SHP77 treated with DMSO at 0.1 percent for 48 hours (cell line): ENCODE results near the gene TMX4.

ENCODE experiments used
- DNase-seq: peaks from one replicate; lab custom pipeline; 2025; lab: John Stamatoyannopoulos, UW

TMX4 gene

DNA sequence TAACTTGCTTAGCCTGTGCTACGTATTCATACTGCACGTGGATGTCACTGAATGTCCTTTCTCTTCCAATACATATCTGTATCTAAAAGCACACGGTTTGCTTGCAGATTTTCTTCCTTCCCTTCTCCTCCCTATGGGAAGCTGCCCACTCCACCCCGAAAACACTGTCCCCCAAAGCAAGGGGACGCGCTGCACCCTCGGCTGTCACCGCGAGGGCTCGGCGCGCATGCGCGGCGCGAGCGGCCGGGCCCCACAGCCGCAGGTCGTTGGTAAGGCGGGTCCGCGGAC, 659 bp downstream of the TMX4 start:
- peak; percentile 90 for DNase-seq

DNA sequence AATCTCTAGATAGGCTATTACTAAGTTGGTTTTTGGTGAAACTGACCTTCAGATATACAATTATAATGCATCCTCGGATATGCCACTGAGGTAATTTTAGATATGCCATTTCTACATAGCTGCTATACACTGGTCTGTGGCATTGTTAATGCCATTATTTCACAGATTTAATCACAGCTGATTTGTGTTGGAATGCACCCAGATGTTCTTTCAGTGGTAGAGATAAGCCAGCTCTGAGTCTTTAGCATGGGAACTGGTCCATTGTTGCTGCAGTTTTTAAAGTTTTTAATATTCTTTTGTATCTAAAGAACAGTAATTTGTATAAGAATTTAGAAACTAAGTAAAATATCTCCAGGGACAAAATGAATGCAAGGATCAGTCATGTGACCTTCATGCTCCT, 6.8 kb downstream of the TMX4 start:
- no peak for DNase-seq

DNA sequence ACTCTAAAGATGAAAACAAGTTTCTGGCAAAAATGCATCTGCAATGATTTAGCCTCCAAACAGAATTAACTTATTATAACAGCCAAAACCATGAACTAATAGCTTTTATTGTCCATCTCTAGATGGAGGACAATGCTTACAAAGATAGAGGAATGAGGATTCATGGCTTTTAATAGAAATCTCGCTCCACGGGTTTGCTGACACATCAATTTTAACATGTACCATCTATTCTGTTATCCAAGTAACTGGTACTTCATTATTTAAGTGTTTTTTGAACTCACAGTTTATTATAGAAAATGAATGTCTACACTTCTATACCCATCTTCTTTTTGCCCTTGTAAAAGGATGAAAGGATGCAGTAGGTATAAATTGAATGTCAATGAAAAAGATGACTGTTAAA, 10.8 kb downstream of the TMX4 start:
- DNase-seq: no peak

DNA sequence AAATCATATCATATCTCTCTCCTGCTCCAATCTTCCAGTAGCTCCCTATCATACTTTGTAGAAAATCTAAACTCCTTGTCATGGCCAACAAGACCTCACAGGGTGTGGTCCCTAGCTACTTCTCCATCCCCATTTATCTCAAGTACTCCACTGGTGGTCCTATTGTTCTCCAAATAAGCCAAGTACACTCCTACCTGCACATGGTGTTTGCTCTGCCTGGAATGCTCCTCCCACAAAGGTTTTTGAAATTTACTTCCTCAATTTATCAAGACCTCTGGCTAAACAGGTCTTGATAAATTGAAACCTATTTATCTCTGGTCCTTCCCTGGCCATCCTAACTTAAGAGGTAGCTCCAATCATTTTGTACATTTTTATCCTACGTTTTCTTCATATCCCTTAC, 12.1 kb downstream of the TMX4 start:
- no peak for DNase-seq

DNA sequence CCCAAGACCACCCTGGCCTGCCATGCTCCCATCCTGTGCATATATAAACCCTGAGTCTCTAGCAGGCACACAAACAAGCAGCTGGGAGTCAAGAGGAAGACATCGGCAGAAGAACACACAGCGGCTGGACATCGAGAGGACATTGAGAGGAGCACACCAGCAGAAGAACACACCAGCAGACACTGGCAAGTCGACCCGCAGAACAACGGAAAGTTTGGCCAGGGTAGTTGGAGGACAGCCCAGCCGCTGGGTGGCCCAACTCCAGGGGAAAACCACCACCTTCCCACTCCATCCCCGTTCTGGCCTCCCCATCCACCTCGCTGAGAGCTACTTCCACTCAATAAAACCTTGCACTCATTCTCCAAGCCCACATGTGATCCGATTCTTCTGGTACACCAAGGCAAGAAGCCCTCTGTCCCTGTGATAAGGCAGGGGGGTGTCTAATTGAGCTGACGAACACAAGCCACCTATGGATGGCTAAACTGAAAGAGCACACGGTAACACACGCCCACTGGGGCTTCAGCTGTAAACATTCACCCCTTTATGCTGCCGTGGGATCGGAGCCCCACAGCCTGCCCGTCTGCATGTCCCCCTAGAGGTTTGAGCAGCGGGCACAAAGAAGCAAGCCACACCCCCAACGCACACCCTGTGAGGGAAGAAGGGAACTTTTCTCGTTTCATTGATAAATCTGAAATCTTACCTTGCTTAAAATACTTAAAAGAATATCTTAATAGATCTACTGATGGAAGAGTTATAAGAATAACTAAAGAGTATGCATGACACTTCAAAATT, 13.8 kb downstream of the TMX4 start:
- DNase-seq: no peak

DNA sequence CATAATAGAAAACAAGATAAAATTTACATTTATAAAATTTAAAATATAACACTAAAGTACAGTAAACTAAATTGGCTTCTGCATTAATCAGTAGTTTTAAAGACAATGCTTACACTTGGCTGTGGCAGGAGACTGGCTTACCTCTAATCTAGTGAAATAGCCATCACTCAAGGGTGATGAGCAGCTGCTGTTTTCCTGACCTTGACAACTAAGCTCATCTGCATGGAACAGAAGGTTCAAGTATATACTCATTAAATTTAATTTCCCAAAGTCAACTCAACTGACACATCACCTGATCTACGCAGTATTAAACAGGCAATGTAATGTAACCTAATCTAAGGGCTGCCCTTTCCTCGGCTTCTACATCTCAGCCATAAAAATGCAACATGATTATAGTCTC, 14.5 kb downstream of the TMX4 start:
- DNase-seq: peak; percentile 5

DNA sequence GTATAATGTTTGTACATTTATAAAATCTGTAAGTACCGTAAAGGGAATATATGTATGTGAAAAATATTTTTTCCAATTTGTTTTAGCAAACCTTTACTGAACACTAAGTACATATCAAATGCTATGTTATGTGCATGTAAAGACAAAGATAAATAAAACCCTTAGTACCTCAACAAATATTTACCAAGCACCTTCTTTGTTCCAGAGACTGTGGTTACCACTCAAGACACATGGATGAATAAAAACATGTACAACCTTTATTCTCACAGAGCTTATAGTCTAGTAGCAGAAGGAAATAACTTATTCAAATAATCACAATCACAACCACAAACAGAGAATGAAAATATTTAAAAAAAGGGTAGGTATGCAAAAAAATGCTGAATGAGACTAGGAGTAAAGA, 17.5 kb downstream of the TMX4 start:
- DNase-seq: no peak

DNA sequence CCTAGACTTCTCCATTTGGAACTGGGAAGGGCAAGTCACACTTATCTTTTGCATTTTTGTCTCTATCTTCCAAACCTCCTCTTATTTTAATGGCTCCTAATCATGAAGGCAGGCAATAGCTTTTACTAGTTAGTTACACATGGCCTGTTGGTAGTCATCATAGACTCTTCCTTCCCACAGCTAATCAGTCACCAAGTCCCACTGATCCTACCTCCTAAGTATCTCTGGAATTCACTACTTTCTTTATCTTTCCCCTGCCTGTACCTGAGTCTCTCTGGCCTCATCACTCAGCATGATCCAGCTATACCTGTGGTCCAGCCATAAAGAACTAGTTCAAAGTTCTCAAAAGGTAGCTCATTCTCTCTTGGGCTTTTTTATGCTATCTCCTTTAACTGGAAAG, 18.8 kb downstream of the TMX4 start:
- no peak for DNase-seq

DNA sequence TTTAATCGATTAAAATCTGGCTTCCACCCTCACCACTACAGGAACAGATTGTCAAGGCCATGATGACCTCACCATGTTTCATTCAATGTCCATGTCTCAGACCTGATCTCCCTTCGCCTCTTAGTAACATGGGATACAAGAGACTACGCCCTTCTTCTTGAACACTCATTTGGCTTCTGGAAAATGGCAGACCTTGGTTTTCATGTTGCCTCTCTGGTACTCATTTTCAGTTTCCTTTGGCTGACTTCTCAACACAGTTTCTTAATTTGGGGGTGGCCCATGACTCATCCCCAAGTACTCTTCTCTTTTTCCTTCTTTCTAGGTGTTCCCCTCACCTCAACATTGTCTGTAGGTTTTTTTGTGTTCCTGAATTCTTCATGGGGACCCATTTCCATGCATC, 22.7 kb downstream of the TMX4 start:
- no peak for DNase-seq

DNA sequence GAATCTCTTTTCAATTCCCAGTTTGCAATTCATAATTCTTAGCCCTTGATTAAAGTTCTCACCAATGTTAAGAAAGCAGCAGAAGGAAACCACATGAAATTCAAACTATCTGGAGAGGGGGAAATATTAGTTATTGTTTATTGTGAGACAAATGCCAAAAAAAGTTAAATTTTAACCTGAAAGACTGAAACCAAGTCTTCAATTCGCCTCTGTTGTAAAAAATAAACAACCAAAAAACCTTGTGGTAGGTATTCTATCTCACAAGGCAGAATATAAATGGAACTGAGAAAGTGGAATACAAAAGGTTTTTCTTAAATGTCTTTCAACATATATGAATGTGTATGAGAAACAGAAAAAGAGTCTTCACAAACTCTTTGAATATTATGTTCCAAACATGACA, 24.8 kb downstream of the TMX4 start:
- no peak for DNase-seq

DNA sequence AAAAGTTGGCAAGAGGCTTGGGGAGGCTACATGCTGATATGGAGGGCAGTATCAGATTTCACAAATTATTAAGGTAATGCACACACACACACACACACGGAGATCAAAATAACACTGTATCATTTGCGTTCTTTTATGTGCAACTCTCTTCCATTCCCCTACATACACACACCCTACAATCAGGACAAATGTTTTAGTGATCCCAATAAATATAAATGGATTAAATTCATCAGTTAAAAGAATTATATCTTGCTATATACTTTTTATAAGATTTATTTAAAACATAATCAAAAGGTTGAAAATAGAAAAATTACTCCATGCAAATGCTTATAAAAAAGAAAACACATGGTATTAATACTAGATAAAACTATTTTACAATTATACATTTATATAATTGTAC, 25.9 kb downstream of the TMX4 start:
- no peak for DNase-seq

DNA sequence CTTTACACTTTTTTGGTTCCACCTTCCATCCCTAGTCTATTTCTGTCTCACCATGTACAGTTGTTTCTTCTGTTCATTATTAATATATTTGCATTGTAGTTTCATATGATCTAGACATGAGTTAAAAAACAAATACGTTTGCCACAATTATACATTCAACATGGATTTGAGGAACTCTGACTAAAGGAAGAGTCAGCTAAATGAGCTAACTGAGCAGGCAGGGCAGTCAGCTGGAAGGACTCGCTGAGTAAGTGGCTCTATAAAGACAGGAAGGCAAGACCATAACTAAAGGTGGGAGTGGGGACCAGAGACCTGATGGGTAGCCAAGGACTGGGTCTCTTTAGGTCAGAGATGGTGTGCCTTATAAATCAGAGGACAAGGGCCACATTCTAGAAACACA, 26.3 kb downstream of the TMX4 start:
- DNase-seq: no peak

DNA sequence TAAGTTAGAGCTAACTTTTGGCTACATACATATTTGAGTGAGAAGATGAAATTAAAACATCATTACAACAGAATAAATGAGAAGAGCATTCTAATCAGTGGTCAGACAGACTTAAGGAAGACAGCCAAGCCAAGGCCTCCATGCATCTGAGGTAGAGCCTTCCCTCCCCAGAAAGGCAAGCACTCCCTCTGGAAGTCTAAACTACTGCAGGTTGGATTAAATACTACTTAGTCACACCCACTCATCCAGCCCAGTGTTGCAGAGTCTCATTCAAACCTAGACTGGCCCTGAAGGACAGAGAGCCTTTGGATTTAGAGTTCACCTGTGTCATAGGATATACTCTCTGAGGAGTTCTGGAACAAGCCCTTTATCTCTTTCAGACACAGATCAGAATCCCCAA, 29.2 kb downstream of the TMX4 start:
- no peak for DNase-seq

DNA sequence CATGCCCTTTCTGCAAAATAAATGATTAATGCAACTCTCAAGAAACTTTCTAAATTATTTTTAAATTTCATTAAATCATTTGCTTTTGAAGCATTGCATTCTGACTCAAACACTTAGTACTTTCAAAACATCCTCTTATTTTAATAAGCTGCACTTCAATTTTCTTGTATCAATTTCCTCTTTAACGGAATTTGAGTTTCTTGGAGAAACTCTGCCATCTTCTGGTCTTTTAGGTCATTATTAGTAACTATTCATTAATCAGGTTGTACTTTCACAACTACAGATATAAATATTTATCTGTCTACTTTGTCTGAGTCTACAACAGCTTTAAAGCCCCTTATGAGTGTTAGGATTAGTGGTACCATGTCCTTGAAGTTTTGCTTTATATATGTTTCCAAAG, 30.2 kb downstream of the TMX4 start:
- no peak for DNase-seq

DNA sequence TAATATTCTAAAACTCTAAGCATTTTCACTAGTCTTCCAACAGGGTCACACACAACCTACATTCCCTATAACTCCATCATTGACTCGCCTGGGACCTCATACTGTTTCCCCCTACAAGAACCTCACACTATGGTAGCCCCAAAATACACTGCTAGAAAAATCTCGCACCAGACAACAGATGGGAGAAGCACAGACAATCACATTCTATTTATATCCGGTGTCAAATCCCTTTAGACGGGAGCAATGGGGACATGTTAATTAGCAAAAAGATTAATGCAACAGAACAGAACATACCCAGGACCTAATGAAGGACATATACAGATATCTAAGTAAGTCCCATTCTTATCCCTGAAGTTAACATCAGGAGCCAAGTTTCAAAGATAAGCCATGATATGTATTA, 33.6 kb downstream of the TMX4 start:
- no peak for DNase-seq

DNA sequence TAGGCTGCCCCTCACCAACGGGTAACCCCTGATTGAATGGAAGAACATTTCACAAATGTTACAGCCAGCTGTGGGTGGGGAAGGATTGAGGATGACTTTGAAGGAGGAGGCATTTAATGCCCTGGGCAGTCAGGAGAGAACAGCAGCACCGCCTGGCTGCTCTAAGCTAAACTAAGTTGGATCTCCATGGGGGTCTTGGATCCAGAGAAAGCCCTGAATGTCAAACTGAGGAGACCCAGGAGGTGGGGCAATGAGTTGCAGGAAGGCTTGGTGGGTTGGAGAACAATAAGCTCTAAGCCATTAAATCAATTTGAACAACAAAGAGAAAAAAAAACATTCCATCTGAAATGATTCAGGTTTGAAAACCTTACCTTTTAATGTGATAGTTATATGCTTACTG, 35.4 kb downstream of the TMX4 start:
- DNase-seq: no peak

DNA sequence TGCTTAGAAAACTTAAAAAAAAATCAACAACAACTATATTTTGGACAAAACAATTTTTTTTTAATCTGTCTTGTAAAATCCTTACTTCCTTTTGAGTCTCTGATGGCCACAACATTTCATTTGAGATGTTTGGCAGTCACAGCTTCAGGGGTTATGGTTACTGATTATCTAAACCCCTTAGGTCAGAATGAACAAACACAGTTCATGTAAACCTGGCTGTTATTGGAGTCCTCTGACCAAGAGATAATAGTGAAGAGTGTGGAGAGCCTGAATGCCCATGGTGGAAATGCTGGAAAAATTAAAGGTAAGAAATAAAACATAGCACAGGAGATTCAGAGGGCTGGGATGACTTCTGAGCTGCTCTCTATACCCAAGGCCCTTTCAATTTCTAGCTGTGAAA, 38.2 kb downstream of the TMX4 start:
- DNase-seq: no peak

DNA sequence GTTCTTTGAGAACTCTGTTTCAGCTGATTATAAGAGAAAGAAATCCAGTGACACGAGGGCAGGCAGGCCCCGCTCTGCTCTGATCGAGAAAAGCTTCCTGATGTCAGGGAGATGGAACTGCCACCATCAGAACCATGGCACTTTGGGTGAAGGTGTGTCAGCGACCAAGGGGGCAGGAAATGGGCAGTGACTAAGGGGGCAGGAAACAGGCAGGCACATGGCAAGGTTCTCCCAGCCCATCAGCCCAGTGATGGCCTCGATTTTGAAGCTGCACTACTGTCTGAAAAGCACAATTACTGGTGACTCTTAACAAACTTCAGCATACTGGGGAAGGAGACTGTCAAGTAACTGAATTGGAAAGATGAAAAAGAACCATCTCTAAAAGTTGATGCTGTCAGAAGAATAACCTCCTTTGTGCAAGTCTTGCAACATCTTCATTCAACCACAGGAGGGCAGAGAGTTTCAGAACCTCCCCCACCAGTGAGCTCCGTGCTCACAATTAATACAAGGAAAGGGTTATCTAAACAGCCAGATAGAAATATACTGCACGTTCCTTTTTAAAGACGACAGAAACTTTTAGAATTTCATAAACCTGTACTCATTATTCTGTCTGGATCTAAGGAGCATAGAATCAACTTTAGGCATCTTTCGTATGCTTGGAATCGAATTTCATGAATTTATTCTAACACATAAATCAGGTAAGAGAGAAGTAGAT, 39.1 kb downstream of the TMX4 start:
- DNase-seq: no peak

DNA sequence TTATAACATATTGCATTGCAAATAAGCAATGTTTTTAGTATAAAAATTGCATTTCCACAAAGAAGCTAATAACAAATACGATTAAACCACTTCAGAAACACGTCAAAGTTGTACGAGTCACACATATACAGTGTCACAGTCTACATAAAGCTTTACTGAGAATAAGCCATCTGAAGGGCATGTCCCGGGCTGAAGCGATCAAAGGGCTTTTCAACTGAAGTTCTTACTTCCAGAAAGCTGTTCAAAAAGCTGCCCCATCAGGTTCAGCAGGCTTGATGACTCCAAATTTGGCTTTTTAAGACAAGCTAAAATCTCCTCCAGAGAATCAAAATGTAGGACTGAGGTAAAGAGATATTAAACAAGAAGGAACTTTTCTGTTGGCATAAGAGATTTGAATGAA, 41.9 kb downstream of the TMX4 start:
- DNase-seq: no peak

DNA sequence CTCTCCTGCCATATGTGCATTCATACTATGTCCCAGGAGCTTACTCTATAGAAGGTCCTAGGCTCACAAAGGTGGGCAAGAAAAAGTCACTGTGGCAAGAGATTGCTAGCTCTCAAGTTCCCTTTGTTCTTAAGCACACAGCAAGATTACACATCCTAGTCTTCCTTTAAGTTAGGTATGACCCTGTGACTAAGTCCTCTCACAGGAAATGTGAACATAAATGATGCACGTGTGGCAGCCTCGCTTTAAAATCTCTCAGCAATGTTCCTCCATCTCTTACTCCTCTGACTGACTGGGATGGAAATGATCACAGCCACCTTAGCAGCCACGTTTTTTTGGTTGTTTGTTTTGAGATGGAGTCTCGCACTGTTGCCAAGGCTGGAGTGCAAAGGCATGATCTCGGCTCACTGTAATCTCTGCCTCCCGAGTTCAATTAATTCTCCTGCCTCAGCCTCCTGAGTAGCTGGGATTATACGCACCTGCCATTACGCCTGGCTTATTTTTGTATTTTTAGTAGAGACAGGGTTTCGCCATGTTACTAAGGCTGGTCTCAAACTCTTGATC, 43.6 kb downstream of the TMX4 start:
- DNase-seq: no peak

DNA sequence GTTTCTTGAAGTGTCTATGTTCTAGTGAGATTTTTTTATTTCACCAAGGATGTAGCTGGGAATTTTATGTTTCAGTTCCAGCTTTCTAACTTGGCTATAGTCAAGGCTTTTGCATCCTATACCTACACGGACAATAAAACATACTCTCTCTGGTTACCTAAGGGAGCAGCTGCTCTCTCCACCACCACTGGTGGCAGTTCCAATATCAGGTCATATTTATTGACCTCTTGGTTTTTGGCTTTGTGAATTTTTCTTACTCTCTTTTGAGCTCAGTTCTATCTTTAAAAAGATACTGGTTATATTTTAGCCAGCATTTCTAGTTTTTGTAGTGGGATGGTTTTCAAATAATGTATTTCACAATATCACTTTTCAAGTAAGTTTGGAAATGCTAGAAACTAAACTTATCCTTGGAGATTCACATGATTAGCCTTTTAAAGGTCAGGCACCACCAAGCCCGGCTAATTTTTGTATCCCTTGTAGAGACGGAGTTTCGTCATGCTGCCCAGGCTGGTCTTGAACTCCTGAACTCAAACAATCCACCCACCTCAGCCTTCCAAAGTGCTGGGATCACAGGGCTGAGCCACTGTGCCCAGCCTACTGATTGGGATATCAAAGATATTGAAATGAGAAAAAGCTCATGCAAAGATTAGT, 44.7 kb downstream of the TMX4 start:
- no peak for DNase-seq

DNA sequence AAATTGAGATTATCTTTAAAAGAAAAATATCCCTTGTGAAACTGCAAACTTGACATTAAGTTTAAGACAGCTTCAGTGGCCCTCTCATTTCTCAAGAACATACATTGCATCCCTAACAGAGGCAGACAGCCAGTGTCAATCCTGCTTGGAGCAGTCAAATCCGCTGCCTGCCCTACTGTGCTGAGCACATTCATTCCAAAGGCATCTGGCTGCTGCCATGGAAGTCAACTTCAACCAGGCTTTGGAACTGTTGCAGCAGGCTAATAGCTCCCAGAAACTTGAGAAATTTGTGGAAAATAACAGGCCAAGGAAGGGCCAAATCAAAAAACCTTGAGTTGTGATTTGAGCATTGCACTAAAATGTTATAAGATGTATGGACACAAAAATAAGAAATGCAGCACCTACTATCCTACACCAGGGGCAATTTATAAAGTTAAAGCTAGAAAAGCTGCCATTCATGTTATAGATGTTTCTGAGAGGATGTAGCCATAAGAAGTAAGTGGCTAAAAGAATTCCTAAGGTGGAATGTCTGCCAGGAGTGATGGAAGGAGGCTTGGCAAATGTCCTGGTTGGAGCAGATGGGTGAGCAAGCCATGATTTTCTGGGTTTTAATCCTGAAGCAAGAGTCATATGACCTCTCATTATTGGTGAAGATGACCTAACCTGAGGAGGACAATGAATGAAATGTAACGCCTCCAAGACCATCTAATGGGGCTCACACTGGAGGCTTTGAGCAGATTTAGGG, 47.9 kb downstream of the TMX4 start:
- DNase-seq: no peak
